Left renal cortex interstitium (tissue), 4 donors: Measurements from ENCODE around the gene GON7. TPM values are rescaled to one million over a fixed set of nuclear protein-coding genes. Genes with fewer than 3 reads are reported as not detected.
"Not testable (repeated sequence)": the region's sequence is repeated elsewhere in the genome, so short reads cannot be mapped to it uniquely, and the experiment has no call there.

ENCODE experiments used
- DNase-seq, 4 donors: peaks; one replicate each; pipeline ENCODE4 v3.0.0-alpha.2; 2013; ENCODE audit warnings: low read depth in 4 of 4, low spot score in 2 of 4, missing footprints in 1 of 4
- polyA plus RNA-seq, 4 donors: library from polyadenylated mRNA; unstranded; fragments of 120-200 nt; gene quantifications; one replicate each; pipeline ENCODE4 v1.2.1, GENCODE V29; 2013; ENCODE audit not compliant: insufficient read length in 4 of 4

Gene GON7
- polyA plus RNA-seq, 4 donors: 17.5 to 20.9 (median 19.6) TPM

DNA sequence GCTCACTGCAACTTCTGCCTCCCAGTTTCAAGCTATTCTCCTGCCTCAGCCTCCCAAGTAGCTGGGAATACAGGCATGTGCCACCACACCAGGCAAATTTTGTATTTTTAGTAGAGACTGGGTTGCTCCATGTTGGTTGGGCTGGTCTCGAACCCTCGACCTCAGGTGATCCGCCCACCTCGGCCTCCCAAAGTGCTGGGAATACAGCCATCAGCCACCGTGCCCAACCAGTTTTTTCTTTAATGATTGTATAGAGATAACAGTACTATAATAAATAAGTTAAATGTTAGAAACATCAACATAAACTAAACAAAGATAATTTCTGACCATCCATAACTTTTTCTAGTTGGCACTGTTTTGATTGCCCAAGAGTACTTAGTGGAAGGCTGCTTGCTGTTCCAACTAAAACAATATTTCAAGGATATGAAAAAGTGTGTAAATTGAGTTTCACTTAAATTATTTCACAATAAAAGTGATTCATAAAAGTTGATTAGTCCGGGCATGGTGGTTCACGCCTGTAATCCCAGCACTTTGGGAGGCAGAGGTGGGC, 5.6 kb downstream of the GON7 start:
- no peak for DNase-seq

DNA sequence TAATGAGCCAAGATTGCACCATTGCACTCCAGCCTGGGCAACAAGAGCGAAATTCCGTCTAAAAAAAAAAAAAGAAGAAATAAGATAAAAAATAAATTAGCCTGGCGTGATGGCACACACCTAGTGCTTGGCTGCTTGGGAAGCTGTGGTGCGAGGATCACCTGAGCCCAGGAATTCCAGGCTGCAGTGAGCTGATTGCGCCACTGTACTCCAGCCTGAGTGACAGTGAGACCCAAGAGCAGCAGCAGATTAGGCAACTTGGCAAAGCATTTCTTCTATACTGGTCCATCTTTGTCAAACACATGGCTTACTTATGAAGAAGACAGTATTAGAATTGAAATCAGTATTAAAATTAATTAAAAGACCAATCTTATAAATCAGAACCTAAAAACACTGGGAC, 6.3 kb downstream of the GON7 start:
- DNase-seq: no peak

DNA sequence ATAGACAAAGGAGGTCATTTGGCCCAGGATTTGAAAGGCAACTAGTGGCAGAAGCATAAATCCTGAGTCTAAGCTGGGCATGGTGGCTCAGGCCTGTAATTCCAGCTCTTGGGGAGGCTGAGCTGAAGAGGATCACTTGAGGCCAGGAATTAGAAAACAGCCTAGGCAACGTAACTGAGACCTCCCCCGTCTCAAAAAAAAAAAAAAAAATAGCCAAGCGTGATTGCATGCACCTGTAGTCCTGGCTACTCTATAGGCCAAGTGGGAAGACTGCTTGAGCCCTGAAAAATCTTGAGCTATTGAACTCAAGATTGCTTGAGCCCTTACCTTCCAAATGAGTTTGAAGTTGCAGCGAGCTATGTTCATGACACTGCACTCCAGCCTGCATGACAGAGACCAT, 7.8 kb downstream of the GON7 start:
- DNase-seq: no peak

GRCh38 chr14:93195316-93195999, 11.4 kb downstream of the GON7 start:
- DNase-seq: no peak

GRCh38 chr14:93186956-93187355, 19.9 kb downstream of the GON7 start:
- no peak for DNase-seq

- no peak for DNase-seq
Observed at GRCh38 chr14:93186466-93186865, 20.4 kb downstream of the GON7 start.

GRCh38 chr14:93185349-93185720, 21.5 kb downstream of the GON7 start:
- peak in 3 of 4 donors; percentile 4 to 27 (median 20) for DNase-seq

DNA sequence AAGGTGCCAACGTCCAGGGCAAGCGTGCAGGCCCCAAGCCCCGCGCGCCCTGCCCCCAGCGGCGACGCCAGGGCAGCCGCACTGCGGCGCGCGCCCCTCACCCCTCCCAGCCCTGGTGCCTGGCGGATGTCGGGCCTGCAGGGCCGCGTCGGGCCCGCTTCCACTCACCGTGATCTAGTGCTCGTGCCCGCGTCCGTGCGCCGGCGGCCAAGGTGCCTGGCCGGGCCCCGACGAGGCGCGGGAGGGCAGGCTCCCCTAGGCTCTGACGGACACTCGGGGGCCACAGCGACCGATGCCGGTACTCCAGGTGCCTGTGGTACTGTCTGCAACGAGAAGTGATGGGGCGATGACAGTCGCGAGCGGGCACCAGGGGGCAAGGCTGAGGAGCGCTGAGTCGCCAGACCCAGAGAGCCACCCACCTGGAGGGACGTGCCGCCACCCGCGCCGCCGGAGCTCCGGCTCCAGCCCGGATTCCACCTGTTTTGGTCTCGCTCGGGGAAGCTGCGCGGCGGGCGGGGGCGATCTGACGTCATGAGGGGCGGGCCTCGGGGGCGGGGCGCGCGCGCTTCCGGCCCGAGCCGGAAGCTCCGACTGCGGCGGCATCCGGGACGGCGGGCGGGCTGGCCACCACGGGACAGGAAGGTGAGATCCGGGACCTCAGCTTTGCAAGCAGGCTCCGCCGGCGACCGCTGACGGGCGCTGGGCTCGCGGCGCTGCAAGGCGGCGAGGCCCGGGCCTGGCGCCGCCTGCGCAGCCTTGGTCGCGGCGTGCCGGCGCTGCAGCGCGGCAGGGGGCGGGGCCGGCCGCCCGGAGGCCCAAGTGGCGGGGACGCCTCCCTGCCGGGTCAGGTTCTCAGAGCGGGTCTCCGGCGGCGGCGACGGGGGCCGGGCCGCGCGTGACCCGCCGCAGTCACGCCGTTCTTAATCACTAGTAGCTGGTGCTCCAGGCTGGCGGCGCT, 22.2 kb downstream of the GON7 start, which contains the start of the genes LYSET and MOAP1:
TSS of gene LYSET (plus strand) at position 927 of the 958 bp plus-strand sequence. CDS start 89 bp downstream, outside the sequence.
TSS of gene MOAP1 (minus strand) at position 507 of the 958 bp plus-strand sequence. CDS start 655 bp downstream, outside the sequence.
- peak; percentile 67 to 76 (median 68) for DNase-seq

GRCh38 chr14:93183596-93184317, 23.1 kb downstream of the GON7 start:
- DNase-seq: no peak

GRCh38 chr14:93175492-93175891, 31.4 kb downstream of the GON7 start:
- DNase-seq: no peak

- DNase-seq: not testable (repeated sequence)
Observed at GRCh38 chr14:93174731-93175130, 32.1 kb downstream of the GON7 start.

- DNase-seq: no peak
Observed at GRCh38 chr14:93173943-93174395, 32.9 kb downstream of the GON7 start.

GRCh38 chr14:93171376-93171775, 35.5 kb downstream of the GON7 start:
- DNase-seq: no peak

DNA sequence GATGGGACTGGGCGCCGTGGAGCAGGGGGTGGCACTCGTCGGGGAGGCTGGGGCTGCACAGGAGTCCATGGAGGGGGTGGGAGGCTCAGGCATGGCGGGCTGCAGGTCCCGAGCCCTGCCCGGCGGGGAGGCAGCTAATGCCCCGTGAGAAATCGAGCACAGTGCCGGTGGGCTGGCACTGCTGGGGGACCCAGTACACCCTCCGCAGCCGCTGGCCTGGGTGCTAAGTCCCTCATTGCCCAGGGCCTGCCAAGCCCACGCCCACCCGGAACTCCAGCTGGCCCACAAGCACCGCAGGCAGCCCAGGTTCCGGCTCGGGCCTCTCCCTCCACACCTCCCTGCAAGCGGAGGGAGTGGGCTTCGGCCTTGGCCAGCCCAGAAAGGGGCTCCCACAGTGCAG, 36.7 kb downstream of the GON7 start:
- DNase-seq: not testable (repeated sequence)

DNA sequence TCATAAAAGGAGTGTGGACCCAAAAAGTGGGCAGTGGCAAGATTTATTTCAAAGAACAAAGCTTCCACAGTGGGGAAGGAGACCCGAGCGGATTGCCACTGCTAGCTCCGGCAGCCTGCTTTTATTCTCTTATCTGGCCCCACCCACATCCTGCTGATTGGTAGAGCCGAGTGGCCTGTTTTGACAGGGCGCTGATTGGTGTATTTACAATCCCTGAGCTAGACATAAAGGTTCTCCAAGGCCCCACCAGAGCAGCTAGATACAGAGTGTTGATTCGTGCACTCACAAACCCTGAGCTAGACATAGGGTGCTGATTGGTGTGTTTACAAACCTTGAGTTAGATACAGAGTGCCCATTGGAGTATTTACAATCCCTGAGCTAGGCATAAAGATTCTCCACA, 37.2 kb downstream of the GON7 start:
- not testable (repeated sequence) for DNase-seq

DNA sequence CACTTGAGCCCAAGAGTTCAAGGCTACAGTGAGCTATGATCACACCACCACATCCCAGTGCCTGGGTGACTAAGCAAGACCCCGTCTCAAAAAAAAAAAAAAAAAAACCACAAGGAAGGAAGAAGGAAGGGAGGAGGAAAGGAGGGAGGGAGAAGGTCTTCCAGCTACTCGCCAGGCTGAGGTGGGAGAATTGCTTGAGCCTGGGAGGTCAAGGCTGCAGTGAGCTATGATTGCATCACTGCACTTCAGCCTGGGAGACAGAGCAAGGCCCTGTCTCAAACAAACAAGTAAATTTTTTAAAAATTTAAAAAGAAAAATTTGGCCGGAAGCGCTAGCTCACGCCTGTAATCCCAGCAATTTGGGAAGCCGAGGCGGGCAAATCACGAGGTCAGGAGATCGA, 38.3 kb downstream of the GON7 start:
- DNase-seq: not testable (repeated sequence)

- not testable (repeated sequence) for DNase-seq
Observed at GRCh38 chr14:93165271-93166265, 41.3 kb downstream of the GON7 start.

- DNase-seq: no peak
Observed at GRCh38 chr14:93163564-93163963, 43.3 kb downstream of the GON7 start.

DNA sequence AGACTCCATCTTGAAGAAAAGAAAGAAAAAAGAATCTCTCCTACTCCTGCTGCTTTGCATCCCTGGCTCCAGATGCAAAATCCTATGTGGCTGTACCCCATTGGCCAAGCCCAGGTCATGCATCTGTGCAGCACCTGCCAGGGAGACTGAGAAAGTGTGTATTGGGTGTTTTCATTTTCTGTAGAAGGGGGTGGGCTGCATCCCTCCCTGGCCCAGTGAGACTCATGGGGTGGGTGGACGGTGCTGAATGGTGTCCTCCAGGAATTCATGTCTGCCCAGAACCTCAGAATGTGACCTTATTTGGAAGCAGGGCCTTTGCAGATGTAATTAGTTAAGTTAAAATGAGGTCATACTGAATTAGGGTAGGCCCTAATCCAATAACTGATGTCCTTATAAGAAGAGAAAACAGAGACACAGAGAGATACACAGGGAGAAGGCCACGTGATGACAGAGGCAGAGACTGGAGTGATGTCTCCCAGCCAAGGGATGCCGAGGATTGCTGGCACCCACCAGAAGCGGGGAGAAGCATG, 45.4 kb downstream of the GON7 start:
- DNase-seq: no peak
